ENCODE results near the gene CAMK4. TPM values are rescaled to one million over a fixed set of nuclear protein-coding genes. Genes with fewer than 3 reads are reported as not detected.
A peak's percentile ranks its signal among the peaks of the same experiment; 100 is the strongest.

The CAMK4 gene
- total RNA-seq, 1 experiment from 2014 or later = 6.3 TPM

GRCh38 chr5:111461934-111462333 lies 237.8 kb downstream of the CAMK4 start:
- Histone ChIP-seq H3K9ac (ENCODE audit: extremely low read depth, insufficient read length, low read length) (no peak overlapping the region), H4K8ac (replicated peaks; ENCODE audit: insufficient read length, low read depth, low read length) (no peak overlapping the region), H3K56ac (ENCODE audit: insufficient read length, low read depth, low read length) (no peak overlapping the region), H2AFZ (ENCODE audit: low read length) (no peak overlapping the region), H2BK5ac (ENCODE audit: insufficient read length, low read length) (no peak overlapping the region), H3K4me1 (ENCODE audit: insufficient read depth, low read length) (peaks cover 3% of the 10 kb centered on the region; the same call in 1 of the 2 replicates), H3K23ac (ENCODE audit: insufficient read length, low read depth, low read length) (no peak overlapping the region), H3K4me2 (ENCODE audit: insufficient read depth, insufficient read length, low read length) (no peak overlapping the region), H4K20me1 (ENCODE audit: control insufficient read depth, insufficient read depth, insufficient read length) (no peaks in the 10 kb centered on the region), H2BK120ac (ENCODE audit: low read depth, low read length, poor library complexity, severe bottlenecking) (no peak overlapping the region), H2BK15ac (ENCODE audit: low read depth, low read length) (no peak overlapping the region), H3K18ac (ENCODE audit: insufficient read length, low read depth, low read length) (no peak overlapping the region), H3K79me1 (ENCODE audit: insufficient read depth, low read depth, low read length, poor library complexity, severe bottlenecking) (no peaks in the 10 kb centered on the region), H3K27ac (ENCODE audit: insufficient read length, low read depth, low read length) (no peak overlapping the region), H2BK20ac (ENCODE audit: low read depth, low read length, poor library complexity, severe bottlenecking) (no peak overlapping the region), H3K27me3 (ENCODE audit: insufficient read depth, low read length) (no peaks in the 10 kb centered on the region), H3K4ac (ENCODE audit: low read depth, low read length) (no peak overlapping the region), H2BK12ac (ENCODE audit: insufficient read length, low read depth, low read length) (no peak overlapping the region), H3K23me2 (ENCODE audit: insufficient read length, low read depth, low read length, poor library complexity, severe bottlenecking) (no peaks in the 10 kb centered on the region), H4K5ac (ENCODE audit: insufficient read length, low read depth, low read length) (no peak overlapping the region), H3T11ph (ENCODE audit: low read length) (no peak overlapping the region), H3K79me2 (ENCODE audit: insufficient read depth, low read length) (no peaks in the 10 kb centered on the region), H3K14ac (ENCODE audit: insufficient read depth, low read length) (no peak overlapping the region), H2AK5ac (ENCODE audit: insufficient read length, low read length) (no peak overlapping the region), H4K91ac (ENCODE audit: insufficient read length, low read depth, low read length) (no peak overlapping the region), H3K9me3 (ENCODE audit: control insufficient read depth, low read depth, low read length) (no peaks in the 10 kb centered on the region)
- Mint-ChIP-seq H3K4me1 (peaks cover 18 to 19% of the 10 kb centered on the region in 2 experiments), H3K27ac (peak overlapping the region in 1 of 3 experiments; percentile 4; a peak in 1 of 7 replicates), H3K9me3 (peaks cover 8 to 12% of the 10 kb centered on the region in 2 experiments; a peak in 4 of 5 replicates), H3K4me3 (no peak overlapping the region), H3K36me3 (ENCODE audit: insufficient read depth in 1 of 3, low read depth in 3 of 3) (peaks cover 0 to 16% (median 2%) of the 10 kb centered on the region in 3 experiments; a peak in 4 of 7 replicates), H3K27me3 (ENCODE audit: low read depth) (no peaks in the 10 kb centered on the region)
- TF ChIP-seq CTCF (conservative IDR thresholded peaks at IDR 0.05) = no peak
- no CpG with 5 or more reads among the region's 2 CpGs for WGBS (ENCODE audit: extremely low coverage, insufficient read length, low lambda C conversion rate)
- no peak for DNase-seq
